Cardiac muscle cell (in vitro differentiated cells and primary cell): Measurements from ENCODE around the gene UBXN11. TPM values are rescaled to one million over a fixed set of nuclear protein-coding genes. Genes with fewer than 3 reads are reported as not detected.

Experiments
- DNase-seq, 2 donors: peaks; one replicate each; pipeline versions ENCODE4 v3.0.0 to v3.0.0-alpha.2; 2010 to 2017; ENCODE audit warnings: low read depth in 1 of 2, low spot score in 1 of 2
- H3K27ac ChIP-seq: fragments of 200-600 bp; sonication (generic); 2 replicates; pipeline ENCODE4 v1.5.1; 2016
- H3K27me3 ChIP-seq: fragments of 200-600 bp; sonication (generic); 2 replicates; pipeline ENCODE4 v1.6.0; 2016; ENCODE audit warnings: control low read depth
- H3K36me3 ChIP-seq: fragments of 200-600 bp; sonication (generic); 2 replicates; pipeline ENCODE4 v1.5.1; 2016; ENCODE audit warnings: control low read depth
- H3K4me1 ChIP-seq: fragments of 200-600 bp; sonication (generic); 2 replicates; pipeline ENCODE4 v1.8.1; 2017; ENCODE audit warnings: low read depth, mild to moderate bottlenecking, mixed run types
- H3K4me3 ChIP-seq: fragments of 200-600 bp; sonication (generic); 2 replicates; pipeline ENCODE4 v1.5.1; 2016; ENCODE audit warnings: mild to moderate bottlenecking
- H3K9me3 ChIP-seq: fragments of 200-600 bp; sonication (generic); 2 replicates; pipeline ENCODE4 v1.5.1; 2017; ENCODE audit warnings: low read depth, mild to moderate bottlenecking, control low read depth
- polyA plus RNA-seq: library from polyadenylated mRNA; unstranded; fragments of >200 nt; fragmentation: Nextera tagmentation; extraction: Ambion mirVana; gene quantifications from 2 replicates; pipeline ENCODE4 v1.2.1, GENCODE V29; 2016
- total RNA-seq: library from RNA; depleted of rRNA; stranded (reverse); fragments of >200 nt; gene quantifications from 2 replicates; pipeline ENCODE4 v1.2.3, GENCODE V29; 2016
- TF ChIP-seq, protein P1 (sequence below): IDR thresholded peaks from 2 replicates; pipeline ENCODE4 v1.5.1; 2012; ENCODE audit warnings: low read depth, mild to moderate bottlenecking, low read length

The UBXN11 gene
- total and polyA plus RNA-seq, 2 experiments from 2014 or later = 21.1 to 41.3 TPM

DNA sequence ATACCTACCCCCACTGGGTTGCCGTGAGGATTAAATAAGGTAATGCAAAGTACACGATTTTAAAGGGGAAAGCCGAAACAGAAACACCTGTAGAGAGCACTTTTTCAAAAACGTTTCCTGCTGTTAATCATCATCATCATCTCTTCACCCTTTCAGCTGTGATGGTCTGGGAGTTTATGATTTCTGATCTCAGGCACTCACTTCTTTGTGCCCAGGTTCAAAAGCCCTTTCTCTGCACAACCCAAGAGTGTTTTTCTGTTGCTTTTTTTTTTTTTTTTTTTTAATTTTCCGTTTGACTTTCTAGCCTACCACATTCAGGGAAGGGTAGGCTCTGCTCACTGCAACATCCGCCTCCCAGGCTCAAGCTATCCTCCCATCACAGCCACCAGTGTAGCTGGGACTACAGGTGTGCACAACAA, 936 bp upstream of the UBXN11 start:
- Histone ChIP-seq H3K4me3 (no peak overlapping the region), H3K9me3 (no peaks in the 10 kb centered on the region), H3K36me3 (no peaks in the 10 kb centered on the region), H3K4me1 (no peaks in the 10 kb centered on the region), H3K27me3 (no peaks in the 10 kb centered on the region), H3K27ac (no peak overlapping the region)
- TF ChIP-seq, protein P1, sequence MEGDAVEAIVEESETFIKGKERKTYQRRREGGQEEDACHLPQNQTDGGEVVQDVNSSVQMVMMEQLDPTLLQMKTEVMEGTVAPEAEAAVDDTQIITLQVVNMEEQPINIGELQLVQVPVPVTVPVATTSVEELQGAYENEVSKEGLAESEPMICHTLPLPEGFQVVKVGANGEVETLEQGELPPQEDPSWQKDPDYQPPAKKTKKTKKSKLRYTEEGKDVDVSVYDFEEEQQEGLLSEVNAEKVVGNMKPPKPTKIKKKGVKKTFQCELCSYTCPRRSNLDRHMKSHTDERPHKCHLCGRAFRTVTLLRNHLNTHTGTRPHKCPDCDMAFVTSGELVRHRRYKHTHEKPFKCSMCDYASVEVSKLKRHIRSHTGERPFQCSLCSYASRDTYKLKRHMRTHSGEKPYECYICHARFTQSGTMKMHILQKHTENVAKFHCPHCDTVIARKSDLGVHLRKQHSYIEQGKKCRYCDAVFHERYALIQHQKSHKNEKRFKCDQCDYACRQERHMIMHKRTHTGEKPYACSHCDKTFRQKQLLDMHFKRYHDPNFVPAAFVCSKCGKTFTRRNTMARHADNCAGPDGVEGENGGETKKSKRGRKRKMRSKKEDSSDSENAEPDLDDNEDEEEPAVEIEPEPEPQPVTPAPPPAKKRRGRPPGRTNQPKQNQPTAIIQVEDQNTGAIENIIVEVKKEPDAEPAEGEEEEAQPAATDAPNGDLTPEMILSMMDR = no peak
- no peak for DNase-seq

DNA sequence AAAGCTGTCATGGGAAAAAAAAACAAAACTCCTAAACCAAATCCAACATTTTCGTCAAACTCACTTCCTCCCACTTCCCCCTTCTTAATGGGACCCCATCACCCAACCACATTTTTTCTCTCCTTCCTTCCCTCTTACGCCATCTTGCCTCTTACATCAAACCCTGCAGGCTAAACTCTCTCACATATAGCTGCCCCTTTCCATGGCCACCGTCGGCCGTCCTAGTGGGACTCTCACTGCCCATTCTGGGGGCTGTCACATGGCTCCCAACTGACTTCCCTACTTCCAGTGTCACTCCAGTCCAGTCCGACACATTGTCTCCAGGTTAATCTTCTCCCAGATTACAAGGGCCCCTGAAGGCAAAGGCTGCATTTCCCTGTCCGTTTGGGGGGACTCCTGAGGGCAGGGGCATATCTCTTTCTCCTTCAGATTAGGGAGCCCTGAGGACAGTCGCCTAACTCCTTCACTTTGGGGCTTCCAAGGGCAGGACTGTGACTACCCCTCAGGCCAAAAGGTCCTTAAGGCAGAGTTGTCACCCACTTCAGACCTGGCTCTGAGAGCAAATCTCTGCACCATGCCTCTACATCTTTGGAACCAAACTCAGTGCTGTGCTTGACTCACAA, 658 bp downstream of the UBXN11 start:
- Histone ChIP-seq H3K36me3 (no peaks in the 10 kb centered on the region), H3K4me1 (no peaks in the 10 kb centered on the region), H3K9me3 (no peaks in the 10 kb centered on the region), H3K27ac (peak overlapping the region; percentile 3), H3K4me3 (peak overlapping the region; percentile 81), H3K27me3 (no peaks in the 10 kb centered on the region)
- DNase-seq = no peak
- TF ChIP-seq, protein P1 = no peak

DNA sequence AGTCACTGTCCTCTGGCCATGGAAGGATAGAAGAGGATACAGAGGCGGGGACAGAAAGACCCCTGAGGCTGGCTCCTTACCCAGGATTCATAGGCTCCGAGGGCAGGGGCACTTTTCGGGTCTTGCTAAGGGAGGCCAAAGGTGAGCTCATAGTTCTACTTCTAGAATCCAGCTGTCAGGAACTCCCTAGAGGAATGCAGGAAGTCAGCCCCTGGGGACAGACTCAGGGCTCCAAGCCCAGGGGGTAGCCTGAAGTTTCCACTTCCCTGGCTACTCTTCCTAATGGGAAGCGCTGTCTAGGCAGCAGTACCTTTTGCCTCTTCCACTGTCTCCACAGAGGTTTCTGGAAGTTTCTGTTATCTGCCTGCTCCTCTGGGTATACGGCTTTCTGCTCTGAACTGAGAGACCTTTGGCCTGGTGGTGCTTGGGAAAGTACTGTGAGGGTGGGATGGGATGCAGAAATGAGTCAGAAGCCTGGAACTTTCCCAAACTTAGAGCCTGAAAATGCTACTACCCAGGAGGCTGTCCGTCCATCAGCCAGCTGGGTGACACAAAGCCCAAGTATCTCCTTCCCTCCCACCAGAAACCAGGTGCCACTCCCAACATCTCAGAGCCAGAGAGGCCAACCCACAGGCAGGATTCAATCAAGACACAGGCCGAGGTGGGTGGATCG, 3.6 kb downstream of the UBXN11 start:
- peak in 1 of 2 donors; percentile 79 for DNase-seq
- TF ChIP-seq, protein P1 = no peak
- Histone ChIP-seq H3K4me1 (no peaks in the 10 kb centered on the region), H3K36me3 (no peaks in the 10 kb centered on the region), H3K9me3 (no peaks in the 10 kb centered on the region), H3K4me3 (no peak overlapping the region), H3K27me3 (no peaks in the 10 kb centered on the region), H3K27ac (no peak overlapping the region)

DNA sequence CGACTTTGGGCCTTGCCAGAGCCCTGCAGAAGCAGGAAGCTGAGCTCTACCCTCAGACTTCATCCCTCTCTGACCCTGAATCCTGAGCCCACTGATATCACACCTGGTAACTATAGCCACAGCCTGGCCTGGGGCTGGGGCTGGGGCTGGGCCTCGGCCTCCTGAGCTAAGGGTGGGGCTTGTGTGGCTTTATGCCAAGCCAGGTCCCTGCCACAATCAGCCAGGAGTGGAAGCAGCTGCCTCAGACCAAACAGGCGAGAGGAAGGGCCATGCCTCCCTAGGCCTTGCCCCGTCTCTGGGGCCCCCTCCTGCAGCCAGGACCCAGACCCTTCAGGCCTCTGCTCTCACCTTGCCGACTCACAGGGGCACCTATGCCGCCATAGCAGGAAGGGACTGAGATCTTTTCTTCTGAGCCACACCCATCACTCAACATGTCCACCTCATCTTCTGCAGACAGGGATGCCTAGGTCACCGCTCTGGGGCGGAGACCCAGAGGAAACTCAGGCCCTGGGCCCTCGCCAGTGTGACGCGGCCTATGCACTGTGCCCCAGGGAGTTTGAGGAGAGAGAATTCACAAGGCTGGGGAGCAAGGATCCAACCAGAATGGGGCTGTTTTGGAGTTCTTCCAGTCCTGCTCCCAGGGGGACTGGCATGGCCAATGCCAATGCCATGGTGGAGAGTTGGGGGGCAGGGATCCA, 5.7 kb downstream of the UBXN11 start:
- Histone ChIP-seq H3K27ac (no peak overlapping the region), H3K27me3 (no peaks in the 10 kb centered on the region), H3K4me3 (no peak overlapping the region), H3K9me3 (no peaks in the 10 kb centered on the region), H3K36me3 (no peaks in the 10 kb centered on the region), H3K4me1 (no peaks in the 10 kb centered on the region)
- DNase-seq = no peak
- TF ChIP-seq, protein P1 = no peak

DNA sequence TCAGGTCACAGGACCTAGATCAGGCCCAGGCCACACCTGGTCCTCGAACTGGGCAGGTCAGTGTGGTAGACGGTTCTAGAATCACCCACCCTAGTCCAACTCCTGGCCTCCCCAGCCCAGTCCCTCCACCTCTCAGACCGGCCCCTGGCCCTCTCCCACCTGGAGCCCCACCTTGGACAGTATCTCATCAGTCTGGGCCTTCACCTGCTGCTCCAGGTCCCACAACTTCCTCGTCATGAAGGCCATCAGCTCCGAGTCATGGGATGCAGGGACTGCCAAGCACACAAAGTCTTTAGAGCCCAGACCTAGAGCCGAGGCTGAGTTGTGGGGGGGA, 8.7 kb downstream of the UBXN11 start:
- Histone ChIP-seq H3K9me3 (no peaks in the 10 kb centered on the region), H3K4me3 (no peak overlapping the region), H3K27me3 (no peaks in the 10 kb centered on the region), H3K4me1 (no peaks in the 10 kb centered on the region), H3K27ac (no peak overlapping the region), H3K36me3 (no peaks in the 10 kb centered on the region)
- TF ChIP-seq, protein P1 = no peak
- no peak for DNase-seq
